ENCODE results near the gene KCNJ14.

DNA sequence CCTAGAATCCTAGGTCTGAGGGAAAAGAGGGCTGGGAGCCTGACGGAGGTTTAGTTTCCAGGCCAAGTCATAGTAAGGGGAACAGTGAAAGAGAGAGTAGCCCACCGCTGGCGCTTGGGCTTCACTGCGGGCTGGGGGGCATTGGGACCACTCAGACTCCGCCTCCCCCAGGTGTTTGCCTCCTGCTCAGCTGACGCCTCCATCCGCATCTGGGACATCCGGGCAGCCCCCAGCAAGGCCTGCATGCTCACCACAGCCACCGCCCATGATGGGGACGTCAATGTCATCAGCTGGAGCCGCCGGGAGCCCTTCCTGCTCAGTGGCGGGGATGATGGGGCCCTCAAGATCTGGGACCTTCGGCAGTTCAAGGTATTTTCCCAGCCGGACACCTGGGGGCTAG, 4.5 kb upstream of the KCNJ14 start:
- TF ChIP-seq, protein P1, sequence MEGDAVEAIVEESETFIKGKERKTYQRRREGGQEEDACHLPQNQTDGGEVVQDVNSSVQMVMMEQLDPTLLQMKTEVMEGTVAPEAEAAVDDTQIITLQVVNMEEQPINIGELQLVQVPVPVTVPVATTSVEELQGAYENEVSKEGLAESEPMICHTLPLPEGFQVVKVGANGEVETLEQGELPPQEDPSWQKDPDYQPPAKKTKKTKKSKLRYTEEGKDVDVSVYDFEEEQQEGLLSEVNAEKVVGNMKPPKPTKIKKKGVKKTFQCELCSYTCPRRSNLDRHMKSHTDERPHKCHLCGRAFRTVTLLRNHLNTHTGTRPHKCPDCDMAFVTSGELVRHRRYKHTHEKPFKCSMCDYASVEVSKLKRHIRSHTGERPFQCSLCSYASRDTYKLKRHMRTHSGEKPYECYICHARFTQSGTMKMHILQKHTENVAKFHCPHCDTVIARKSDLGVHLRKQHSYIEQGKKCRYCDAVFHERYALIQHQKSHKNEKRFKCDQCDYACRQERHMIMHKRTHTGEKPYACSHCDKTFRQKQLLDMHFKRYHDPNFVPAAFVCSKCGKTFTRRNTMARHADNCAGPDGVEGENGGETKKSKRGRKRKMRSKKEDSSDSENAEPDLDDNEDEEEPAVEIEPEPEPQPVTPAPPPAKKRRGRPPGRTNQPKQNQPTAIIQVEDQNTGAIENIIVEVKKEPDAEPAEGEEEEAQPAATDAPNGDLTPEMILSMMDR (IDR thresholded peaks at IDR 0.05), result no peak
- no peak for TF ChIP-seq POLR2A (IDR thresholded peaks at IDR 0.05)

Measured in esophagus squamous epithelium (tissue), 4 donors.